Mesendoderm (in vitro differentiated cells): ENCODE data around the gene SCN9A.

Experiments used
- DNase-seq: peaks from one replicate; pipeline ENCODE4 v3.0.0; 2013
- H2AK5ac ChIP-seq: 2 replicates; pipeline ENCODE4 v1.6.1; 2013; ENCODE audit warnings: low read length, inconsistent platforms
- H2BK120ac ChIP-seq: 2 replicates; pipeline ENCODE4 v1.6.1; 2013; ENCODE audit warnings: low read depth, mild to moderate bottlenecking, low read length, moderate library complexity, mixed read lengths
- H2BK15ac ChIP-seq: replicated peaks from 2 replicates; pipeline ENCODE4 v1.6.1; 2013; ENCODE audit warnings: low read depth, mild to moderate bottlenecking, moderate library complexity
- H2BK5ac ChIP-seq: 2 replicates; pipeline ENCODE4 v1.6.1; 2013; ENCODE audit warnings: low read length, inconsistent platforms
- H3K18ac ChIP-seq: 2 replicates; pipeline ENCODE4 v1.6.1; 2013; ENCODE audit warnings: mild to moderate bottlenecking, low read length, mixed read lengths
- H3K23ac ChIP-seq: one replicate; pipeline ENCODE4 v1.6.1; 2013; ENCODE audit warnings: low read length
- H3K27ac ChIP-seq: 2 replicates; pipeline ENCODE4 v1.5.1; 2013; ENCODE audit warnings: low read depth, mild to moderate bottlenecking, inconsistent platforms, low read length, moderate library complexity
- H3K27me3 ChIP-seq: 2 replicates; pipeline ENCODE4 v1.6.1; 2013; ENCODE audit warnings: low read length, control low read depth, mild to moderate bottlenecking, inconsistent platforms; ENCODE audit not compliant: insufficient read depth, poor library complexity
- H3K36me3 ChIP-seq: 2 replicates; pipeline ENCODE4 v1.6.1; 2013; ENCODE audit warnings: low read length, inconsistent platforms; ENCODE audit not compliant: control insufficient read depth, insufficient read depth
- H3K4ac ChIP-seq: one replicate; pipeline ENCODE4 v1.6.1; 2013; ENCODE audit warnings: low read depth, mild to moderate bottlenecking, low read length, moderate library complexity
- H3K4me1 ChIP-seq: 2 replicates; pipeline ENCODE4 v1.6.1; 2013; ENCODE audit warnings: low read depth, low read length, inconsistent platforms; ENCODE audit not compliant: control insufficient read depth
- H3K4me2 ChIP-seq: 2 replicates; pipeline ENCODE4 v1.6.1; 2013; ENCODE audit warnings: low read length
- H3K4me3 ChIP-seq: 2 replicates; pipeline ENCODE4 v1.5.1; 2013; ENCODE audit warnings: mild to moderate bottlenecking, low read length
- H3K56ac ChIP-seq: one replicate; pipeline ENCODE4 v1.6.1; 2013; ENCODE audit warnings: low read length
- H3K79me1 ChIP-seq: 2 replicates; pipeline ENCODE4 v1.6.1; 2013; ENCODE audit warnings: low read length, inconsistent platforms
- H3K79me2 ChIP-seq: 2 replicates; pipeline ENCODE4 v1.6.1; 2013; ENCODE audit warnings: mild to moderate bottlenecking, low read length; ENCODE audit not compliant: control insufficient read depth, insufficient read depth
- H3K9ac ChIP-seq: 2 replicates; pipeline ENCODE4 v1.6.1; 2013; ENCODE audit warnings: low read length, inconsistent platforms
- H4K5ac ChIP-seq: one replicate; pipeline ENCODE4 v1.6.1; 2013; ENCODE audit warnings: low read length
- H4K8ac ChIP-seq: one replicate; pipeline ENCODE4 v1.6.1; 2013; ENCODE audit warnings: low read depth, mild to moderate bottlenecking, control low read depth, low read length, moderate library complexity
- WGBS: extraction: QIAGEN DNeasy Blood & Tissue Kit; methylation state at CpG from one replicate; pipeline ENCODE4 v1.1.7; 2013; ENCODE audit warnings: low lambda C conversion rate, missing lambda C conversion rate; ENCODE audit not compliant: insufficient coverage; ENCODE audit errors: extremely low coverage; 5-methylcytosine and 5-hydroxymethylcytosine counted together

The SCN9A gene

DNA sequence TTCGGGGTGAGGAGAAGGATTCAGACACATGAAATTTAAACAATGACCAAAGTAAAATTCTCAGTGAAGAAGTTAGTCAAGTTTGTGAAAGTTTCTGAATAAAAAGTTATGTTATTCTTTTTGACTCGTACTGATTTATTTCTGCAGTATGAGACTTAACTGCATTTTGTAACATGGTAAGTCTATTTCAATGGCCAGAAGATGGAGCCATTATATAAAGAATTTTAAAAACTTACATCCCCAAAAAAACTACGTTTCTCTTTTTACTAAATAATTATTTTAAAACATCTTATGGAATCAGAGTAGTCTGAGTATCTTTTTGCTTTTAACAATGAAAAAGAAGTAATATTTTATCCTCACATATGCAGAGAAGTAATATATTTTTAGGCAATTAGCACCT, 196.5 kb downstream of the SCN9A start:
- H3K23ac ChIP-seq = no peak overlapping the region
- H2AK5ac ChIP-seq = no peak overlapping the region
- no peak overlapping the region for H2BK15ac ChIP-seq
- H4K5ac ChIP-seq = no peak overlapping the region
- H3K4me2 ChIP-seq = no peak overlapping the region
- H3K4me3 ChIP-seq = no peak overlapping the region
- no peak overlapping the region for H3K9ac ChIP-seq
- no peak overlapping the region for H4K8ac ChIP-seq
- H3K18ac ChIP-seq = no peak overlapping the region
- H3K79me2 ChIP-seq = no peaks in the 10 kb centered on the region
- H2BK5ac ChIP-seq = no peak overlapping the region
- no peaks in the 10 kb centered on the region for H3K36me3 ChIP-seq
- 100% methylated on average over 1 of the region's 3 CpGs for WGBS
- H3K27me3 ChIP-seq = no peaks in the 10 kb centered on the region
- no peaks in the 10 kb centered on the region for H3K79me1 ChIP-seq
- H3K56ac ChIP-seq = no peak overlapping the region
- no peak for DNase-seq
- no peak overlapping the region for H3K27ac ChIP-seq
- H3K4me1 ChIP-seq = no peaks in the 10 kb centered on the region
- no peak overlapping the region for H2BK120ac ChIP-seq
- H3K4ac ChIP-seq = no peak overlapping the region

DNA sequence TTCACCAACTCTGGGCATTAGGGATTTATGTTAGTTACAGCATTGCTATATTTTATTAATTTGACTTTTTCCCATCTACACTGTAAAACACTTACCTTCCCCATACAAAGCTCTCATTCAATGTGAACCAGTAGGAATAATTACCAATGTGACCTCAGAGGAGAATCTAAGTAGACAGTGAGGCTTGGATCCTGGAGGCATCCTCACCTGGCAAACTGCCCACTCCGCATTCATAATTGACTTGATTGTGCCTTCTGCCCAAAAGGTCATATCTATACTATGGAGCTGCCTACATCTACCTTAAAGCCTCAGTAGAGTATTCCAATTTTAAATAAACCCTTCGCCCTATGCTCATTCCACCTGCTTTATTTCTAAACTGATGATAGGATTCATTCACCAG, 202.5 kb downstream of the SCN9A start:
- WGBS = no CpG with 5 or more reads among the region's 2 CpGs
- H2BK120ac ChIP-seq = no peak overlapping the region

DNA sequence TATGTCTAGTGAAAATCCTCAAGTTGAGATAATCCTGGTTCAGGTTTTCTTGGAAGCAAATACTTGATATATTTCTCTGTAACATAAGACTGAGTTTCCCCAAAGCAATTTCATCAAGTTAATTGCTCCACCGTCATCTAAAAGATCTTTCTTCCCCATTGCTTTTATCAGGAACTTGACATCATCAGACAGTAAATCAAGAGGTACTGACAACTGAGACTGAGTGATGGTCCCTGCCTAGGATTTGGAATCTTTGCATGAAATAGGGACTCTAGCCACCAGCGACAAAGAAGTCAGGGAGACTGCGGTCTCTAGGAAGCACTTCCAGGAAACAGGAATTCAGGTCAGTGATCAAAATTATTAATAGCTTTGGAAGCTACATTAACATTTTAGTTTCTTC, 204.5 kb downstream of the SCN9A start:
- Histone ChIP-seq H3K4me2 (no peak overlapping the region), H2BK120ac (no peak overlapping the region), H3K56ac (no peak overlapping the region), H2AK5ac (no peak overlapping the region), H2BK5ac (no peak overlapping the region), H3K4ac (no peak overlapping the region), H3K4me1 (no peaks in the 10 kb centered on the region), H4K5ac (no peak overlapping the region), H3K18ac (no peak overlapping the region), H3K23ac (no peak overlapping the region), H3K36me3 (no peaks in the 10 kb centered on the region), H3K27ac (no peak overlapping the region), H3K79me1 (no peaks in the 10 kb centered on the region), H3K79me2 (no peaks in the 10 kb centered on the region), H3K4me3 (no peak overlapping the region), H2BK15ac (no peak overlapping the region), H3K9ac (no peak overlapping the region), H4K8ac (no peak overlapping the region), H3K27me3 (no peaks in the 10 kb centered on the region)
- no peak for DNase-seq
- WGBS = no CpG with 5 or more reads among the region's 3 CpGs

More for the DNA sequence above, 202.5 kb downstream of the SCN9A start:
- Histone ChIP-seq H2BK5ac (no peak overlapping the region), H3K4me1 (no peaks in the 10 kb centered on the region), H3K23ac (no peak overlapping the region), H3K79me2 (no peaks in the 10 kb centered on the region), H3K18ac (no peak overlapping the region), H2AK5ac (no peak overlapping the region), H3K4me2 (no peak overlapping the region), H3K27me3 (no peaks in the 10 kb centered on the region), H3K56ac (no peak overlapping the region), H3K9ac (no peak overlapping the region), H4K5ac (no peak overlapping the region), H3K36me3 (no peaks in the 10 kb centered on the region), H4K8ac (no peak overlapping the region), H3K27ac (no peak overlapping the region), H3K4ac (no peak overlapping the region), H3K4me3 (no peak overlapping the region), H3K79me1 (no peaks in the 10 kb centered on the region), H2BK15ac (no peak overlapping the region)
- DNase-seq = no peak

DNA sequence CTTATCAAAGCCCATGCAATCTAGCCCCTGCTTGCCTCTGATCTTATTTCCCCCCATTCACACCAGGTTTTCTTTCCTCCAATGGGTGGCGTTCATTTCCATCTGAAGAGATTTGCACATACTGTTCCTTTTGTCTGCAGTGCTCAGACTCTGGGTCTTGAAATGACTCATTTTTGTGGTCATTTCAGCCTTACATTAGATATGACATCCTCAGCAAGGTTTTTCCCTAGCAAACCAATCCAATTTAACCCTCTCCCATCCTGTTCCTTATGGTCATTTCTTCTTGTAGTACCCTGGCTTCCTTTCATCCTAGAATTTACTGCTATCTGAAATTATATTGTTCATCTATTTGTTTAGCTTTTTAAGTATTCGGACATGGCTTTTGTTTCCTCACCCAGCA, 205.4 kb downstream of the SCN9A start:
- Histone ChIP-seq H3K23ac (no peak overlapping the region), H3K4me2 (no peak overlapping the region), H2AK5ac (no peak overlapping the region), H2BK120ac (no peak overlapping the region), H3K79me1 (no peaks in the 10 kb centered on the region), H4K8ac (no peak overlapping the region), H2BK15ac (no peak overlapping the region), H3K27ac (no peak overlapping the region), H3K4ac (no peak overlapping the region), H3K9ac (no peak overlapping the region), H3K27me3 (no peaks in the 10 kb centered on the region), H3K4me3 (no peak overlapping the region), H3K56ac (no peak overlapping the region), H2BK5ac (no peak overlapping the region), H3K79me2 (no peaks in the 10 kb centered on the region), H4K5ac (no peak overlapping the region), H3K18ac (no peak overlapping the region), H3K4me1 (no peaks in the 10 kb centered on the region), H3K36me3 (no peaks in the 10 kb centered on the region)
- no CpG with 5 or more reads among the region's 2 CpGs for WGBS
- no peak for DNase-seq

DNA sequence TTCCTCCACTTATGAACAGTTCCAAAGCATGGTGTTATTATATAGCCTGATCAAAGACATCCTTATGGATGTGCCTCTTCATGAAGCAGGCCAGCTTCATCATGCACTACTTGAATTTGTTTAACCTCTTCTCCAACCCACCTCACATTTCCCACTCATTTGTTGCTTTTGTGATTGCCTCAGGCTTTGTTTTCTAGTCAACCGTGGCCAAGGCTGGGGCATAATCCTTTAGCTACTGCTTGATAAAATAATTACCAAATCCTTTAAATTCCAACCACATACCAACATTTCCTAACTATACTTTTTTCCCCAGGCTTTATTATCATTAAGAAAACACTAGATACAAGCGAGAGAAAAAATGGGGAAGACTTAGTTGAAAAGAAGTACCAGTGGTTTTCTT, 208.3 kb downstream of the SCN9A start:
- H3K9ac ChIP-seq = no peak overlapping the region
- no peak overlapping the region for H3K4ac ChIP-seq
- no peak overlapping the region for H3K4me2 ChIP-seq
- H2BK15ac ChIP-seq = no peak overlapping the region
- no peak overlapping the region for H3K4me3 ChIP-seq
- H3K4me1 ChIP-seq = no peaks in the 10 kb centered on the region
- H3K27ac ChIP-seq = no peak overlapping the region
- H3K36me3 ChIP-seq = no peaks in the 10 kb centered on the region
- no CpG with 5 or more reads among the region's 2 CpGs for WGBS
- H2AK5ac ChIP-seq = no peak overlapping the region
- H3K23ac ChIP-seq = no peak overlapping the region
- no peak overlapping the region for H4K8ac ChIP-seq
- H2BK5ac ChIP-seq = no peak overlapping the region
- no peak overlapping the region for H4K5ac ChIP-seq
- no peak overlapping the region for H3K56ac ChIP-seq
- no peaks in the 10 kb centered on the region for H3K79me2 ChIP-seq
- peak; percentile 6 for DNase-seq
- H2BK120ac ChIP-seq = no peak overlapping the region
- no peaks in the 10 kb centered on the region for H3K27me3 ChIP-seq
- no peak overlapping the region for H3K18ac ChIP-seq
- no peaks in the 10 kb centered on the region for H3K79me1 ChIP-seq

DNA sequence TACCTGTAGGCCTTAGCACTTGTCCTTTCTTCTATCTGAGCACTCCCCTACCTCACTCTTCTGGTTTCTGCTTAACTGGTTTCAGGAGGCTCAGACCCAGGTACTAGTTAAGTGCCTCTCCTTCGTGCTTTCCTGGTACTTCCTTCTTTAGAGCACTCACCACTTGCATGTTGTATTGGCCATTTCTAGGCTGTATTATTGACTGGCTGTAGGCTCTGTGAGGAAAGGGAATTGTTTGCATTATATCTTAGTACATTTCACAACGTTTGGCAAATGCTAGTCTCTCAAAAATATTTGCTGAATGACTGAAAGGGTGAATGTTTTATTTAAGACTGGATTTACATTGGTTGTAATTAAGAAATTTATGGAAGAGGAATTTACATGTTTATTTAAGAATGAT, 212.0 kb downstream of the SCN9A start:
- no peaks in the 10 kb centered on the region for H3K27me3 ChIP-seq
- H3K79me1 ChIP-seq = no peaks in the 10 kb centered on the region
- H2BK15ac ChIP-seq = no peak overlapping the region

More for the DNA sequence above, 212.0 kb downstream of the SCN9A start:
- H3K4ac ChIP-seq = no peak overlapping the region
- H2BK5ac ChIP-seq = no peak overlapping the region
- H2AK5ac ChIP-seq = no peak overlapping the region
- no peak overlapping the region for H3K4me3 ChIP-seq
- no peak overlapping the region for H3K18ac ChIP-seq
- WGBS = no CpG with 5 or more reads among the region's 2 CpGs
- H4K8ac ChIP-seq = no peak overlapping the region
- no peak overlapping the region for H3K9ac ChIP-seq
- H3K36me3 ChIP-seq = no peaks in the 10 kb centered on the region
- no peak overlapping the region for H4K5ac ChIP-seq
- H3K79me2 ChIP-seq = no peaks in the 10 kb centered on the region
- H3K4me1 ChIP-seq = no peaks in the 10 kb centered on the region
- no peak overlapping the region for H3K27ac ChIP-seq
- no peak overlapping the region for H3K23ac ChIP-seq
- H3K4me2 ChIP-seq = no peak overlapping the region
- DNase-seq = no peak
- H2BK120ac ChIP-seq = no peak overlapping the region
- no peak overlapping the region for H3K56ac ChIP-seq
